GM12878 (cell line): Measurements from ENCODE around the gene BBLN. TPM values are rescaled to one million over a fixed set of nuclear protein-coding genes. Genes with fewer than 3 reads are reported as not detected.
A peak's percentile ranks its signal among the peaks of the same experiment; 100 is the strongest.

ENCODE experiments used
- ATAC-seq: fragments of 200-7000 bp; cut with Tn5 transposase; 3 replicates; pipeline ENCODE4 v1.9.1; 2020; ENCODE audit warnings: mild to moderate bottlenecking, moderate library complexity
- BruUV-seq: library from RNA; stranded (reverse); fragments of 400-500 nt; replicated peaks from 2 replicates; lab custom pipeline; 2021; lab: Mats Ljungman, UMichigan
- CTCF ChIA-PET: fragments of 300-600 bp; sonication (Branson Sonifier 250); formaldehyde crosslinking; extraction: SDS; loops from one replicate; lab custom pipeline; 2021; ENCODE audit warnings: inconsistent platforms; lab: Yijun Ruan, JAX
- POLR2A ChIA-PET: fragments of 350-600 bp; formaldehyde crosslinking; extraction: SDS; loops from one replicate; lab custom pipeline; 2021; ENCODE audit warnings: inconsistent platforms; lab: Charles Lee
- RAD21 ChIA-PET: fragments of 300-600 bp; sonication (Branson Sonifier 250); formaldehyde crosslinking; loops from one replicate; lab custom pipeline; 2023; ENCODE audit warnings: antibody characterized with exemption; ENCODE audit not compliant: unreplicated experiment; lab: Charles Lee
- SMC1A ChIA-PET: fragments of 300-600 bp; sonication (Branson Sonifier 250); formaldehyde crosslinking; loops from one replicate; lab custom pipeline; 2023; ENCODE audit not compliant: unreplicated experiment, uncharacterized antibody; lab: Charles Lee
- DNase-seq: peaks from one replicate; pipeline ENCODE4 v3.0.0-alpha.2; 2011; ENCODE audit warnings: low read depth, low spot score
- FAIRE-seq: peaks from 3 replicates; lab custom pipeline; 2011; peaks lifted over from hg19 to GRCh38; lab: Jason Lieb, UNC
- H2AFZ ChIP-seq: 2 replicates; pipeline ENCODE4 v1.6.0; 2011; ENCODE audit warnings: low read depth, low read length, control low read depth; ENCODE audit not compliant: control insufficient read depth
- H3K27ac ChIP-seq: 2 replicates; pipeline ENCODE4 v1.5.1; 2011; ENCODE audit warnings: control low read depth; ENCODE audit not compliant: control insufficient read depth, insufficient read depth
- H3K27me3 ChIP-seq, 2 experiments: replicated peaks in 1 of 2; 2 replicates each; pipeline versions ENCODE4 v1.6.0 to v1.6.1; 2011; ENCODE audit warnings: low read length in 1 of 2; ENCODE audit not compliant: control insufficient read depth in 2 of 2, insufficient read depth in 2 of 2
- H3K36me3 ChIP-seq, 2 experiments: 2 replicates each; pipeline ENCODE4 v1.5.1; 2011; ENCODE audit warnings: low read length in 1 of 2; ENCODE audit not compliant: control insufficient read depth in 2 of 2, insufficient read depth in 2 of 2
- H3K4me1 ChIP-seq: 2 replicates; pipeline ENCODE4 v1.6.1; 2011; ENCODE audit warnings: mild to moderate bottlenecking, low read length, moderate library complexity, mixed read lengths; ENCODE audit not compliant: control insufficient read depth, insufficient read depth
- H3K4me2 ChIP-seq: 2 replicates; pipeline ENCODE4 v1.6.0; 2011; ENCODE audit warnings: control low read depth; ENCODE audit not compliant: control insufficient read depth, insufficient read depth
- H3K4me3 ChIP-seq: fragments of 200-600 bp; sonication (generic); 2 replicates; pipeline ENCODE4 v1.5.1; 2016
- H3K79me2 ChIP-seq: 2 replicates; pipeline ENCODE4 v1.6.0; 2011; ENCODE audit warnings: low read length; ENCODE audit not compliant: control insufficient read depth, insufficient read depth
- H3K9ac ChIP-seq: 2 replicates; pipeline ENCODE4 v1.8.0; 2011; ENCODE audit warnings: low read length, control low read depth, mixed read lengths; ENCODE audit not compliant: control insufficient read depth, insufficient read depth
- H3K9me3 ChIP-seq: replicated peaks from 3 replicates; pipeline ENCODE4 v1.5.1; 2011; ENCODE audit warnings: mild to moderate bottlenecking, low read length; ENCODE audit not compliant: control insufficient read depth, insufficient read depth
- H4K20me1 ChIP-seq: 2 replicates; pipeline ENCODE4 v1.6.0; 2011; ENCODE audit not compliant: control insufficient read depth, insufficient read depth
- ASH2L ChIP-seq: fragments of 300-600, 200-600 bp; sonication (generic); IDR thresholded peaks from 2 replicates; pipeline ENCODE4 v1.6.1; 2017; ENCODE audit warnings: low read depth, mild to moderate bottlenecking, borderline replicate concordance
- BRCA1 ChIP-seq: IDR thresholded peaks from 2 replicates; pipeline ENCODE4 v1.6.1; 2011; ENCODE audit warnings: low read depth, low read length, improper control_type of control experiment
- CEBPB ChIP-seq, 2 experiments: fragments of 150-350 bp in 1 of 2; IDR thresholded peaks; 2 replicates each; pipeline ENCODE4 v1.6.1; 2012 to 2014; ENCODE audit warnings: low read depth in 2 of 2, low read length in 2 of 2, borderline replicate concordance in 1 of 2, inconsistent platforms in 1 of 2
- EP300 ChIP-seq, 2 experiments: fragments of 150-350 bp in 1 of 2; IDR thresholded peaks; 2 replicates each; pipeline ENCODE4 v1.6.1; 2011 to 2012; ENCODE audit warnings: low read depth in 2 of 2, low read length in 2 of 2, borderline replicate concordance in 1 of 2, improper control_type of control experiment in 1 of 2, inconsistent platforms in 1 of 2; ENCODE audit not compliant: control insufficient read depth in 1 of 2
- ESRRA ChIP-seq: IDR thresholded peaks from 2 replicates; pipeline ENCODE4 v1.6.1; 2012; ENCODE audit warnings: mild to moderate bottlenecking, low read length, improper control_type of control experiment
- IRF4 ChIP-seq: IDR thresholded peaks from 2 replicates; pipeline ENCODE4 v1.6.1; 2011; ENCODE audit warnings: low read depth, low read length
- NFIC ChIP-seq: IDR thresholded peaks from 2 replicates; pipeline ENCODE4 v1.6.1; 2012; ENCODE audit warnings: low read depth, mild to moderate bottlenecking, inconsistent platforms, low read length, moderate library complexity
- PAX5 ChIP-seq: IDR thresholded peaks from 2 replicates; pipeline ENCODE4 v1.6.1; 2011; ENCODE audit warnings: low read depth, low read length, borderline replicate concordance
- POLR2AphosphoS5 ChIP-seq: IDR thresholded peaks from 2 replicates; pipeline ENCODE4 v1.6.1; 2011; ENCODE audit warnings: mild to moderate bottlenecking, low read length, inconsistent platforms
- RB1 ChIP-seq: fragments of 450-650 bp; formaldehyde crosslinking; IDR thresholded peaks from 2 replicates; pipeline ENCODE4 v1.6.1; 2017; ENCODE audit warnings: mild to moderate bottlenecking, borderline replicate concordance
- SREBF2 ChIP-seq: IDR thresholded peaks from 2 replicates; pipeline ENCODE4 v1.6.1; 2012; ENCODE audit warnings: mild to moderate bottlenecking, low read length
- TARDBP ChIP-seq: IDR thresholded peaks from 2 replicates; pipeline ENCODE4 v1.6.1; 2016; ENCODE audit warnings: borderline replicate concordance
- WGBS: methylation state at CpG from one replicate; pipeline ENCODE4 v1.1.6; 2016; ENCODE audit warnings: low lambda C conversion rate; ENCODE audit not compliant: insufficient replicate concordance, insufficient coverage; ENCODE audit errors: missing lambda C conversion rate; 5-methylcytosine and 5-hydroxymethylcytosine counted together
- in situ Hi-C: fragments of 300-500 bp; cut with MboI; formaldehyde crosslinking; loops from 9 replicates; pipeline ENCODE4 v1.14.3; 2018; ENCODE audit warnings: mixed read lengths
- intact Hi-C: fragments of 100-400 bp; cut with micrococcal nuclease; formaldehyde crosslinking; loops from one replicate; pipeline ENCODE4 v1.14.2; 2022; ENCODE audit not compliant: unreplicated experiment
- polyA plus RNA-seq, 11 experiments: library from polyadenylated mRNA; depleted of rRNA in 4 of 11; unstranded in 6 of 11; stranded (reverse) in 5 of 11; fragments of >200 nt; fragmentation: Nextera tagmentation in 4 of 11; fragmentation: Illumina TruSeq in 1 of 11; extraction: Ambion mirVana in 4 of 11; extraction: Trizol in 1 of 11; gene quantifications; 1 replicate in 1 of 11; 2 replicates in 10 of 11; pipeline versions ENCODE4 v1.2.1 to v1.2.3, GENCODE V29; 2011 to 2016; ENCODE audit warnings: inconsistent platforms in 2 of 11, missing spikeins in 2 of 11, low read depth in 1 of 11
- total RNA-seq, 4 experiments: library from RNA; depleted of rRNA in 3 of 4; stranded (reverse); fragments of >200 nt in 3 of 4; fragmentation: Illumina TruSeq in 1 of 4; extraction: Trizol in 1 of 4; gene quantifications; 2 replicates each; pipeline versions ENCODE4 v1.2.1 to v1.2.3, GENCODE V29; 2013 to 2021
- TF ChIP-seq, protein P1 (sequence below): fragments of 450-650 bp; IDR thresholded peaks from 2 replicates; pipeline ENCODE4 v1.6.1; 2017; ENCODE audit warnings: mild to moderate bottlenecking, moderate library complexity
- TF ChIP-seq, protein P2 (sequence below): fragments of 450-650 bp; conservative IDR thresholded peaks from 2 replicates; pipeline ENCODE4 v1.6.1; 2017; ENCODE audit warnings: mild to moderate bottlenecking, moderate library complexity
- TF ChIP-seq, protein P3 (sequence below): fragments of 450-650 bp; IDR thresholded peaks from 2 replicates; pipeline ENCODE4 v1.6.1; 2017; ENCODE audit warnings: borderline replicate concordance

BBLN gene
- total and polyA plus RNA-seq, 10 of the 15 experiments (the other 5 are each of a cell fraction or from before 2014, with no cell fraction given): 3.8 to 194 (median 66.2) TPM

DNA sequence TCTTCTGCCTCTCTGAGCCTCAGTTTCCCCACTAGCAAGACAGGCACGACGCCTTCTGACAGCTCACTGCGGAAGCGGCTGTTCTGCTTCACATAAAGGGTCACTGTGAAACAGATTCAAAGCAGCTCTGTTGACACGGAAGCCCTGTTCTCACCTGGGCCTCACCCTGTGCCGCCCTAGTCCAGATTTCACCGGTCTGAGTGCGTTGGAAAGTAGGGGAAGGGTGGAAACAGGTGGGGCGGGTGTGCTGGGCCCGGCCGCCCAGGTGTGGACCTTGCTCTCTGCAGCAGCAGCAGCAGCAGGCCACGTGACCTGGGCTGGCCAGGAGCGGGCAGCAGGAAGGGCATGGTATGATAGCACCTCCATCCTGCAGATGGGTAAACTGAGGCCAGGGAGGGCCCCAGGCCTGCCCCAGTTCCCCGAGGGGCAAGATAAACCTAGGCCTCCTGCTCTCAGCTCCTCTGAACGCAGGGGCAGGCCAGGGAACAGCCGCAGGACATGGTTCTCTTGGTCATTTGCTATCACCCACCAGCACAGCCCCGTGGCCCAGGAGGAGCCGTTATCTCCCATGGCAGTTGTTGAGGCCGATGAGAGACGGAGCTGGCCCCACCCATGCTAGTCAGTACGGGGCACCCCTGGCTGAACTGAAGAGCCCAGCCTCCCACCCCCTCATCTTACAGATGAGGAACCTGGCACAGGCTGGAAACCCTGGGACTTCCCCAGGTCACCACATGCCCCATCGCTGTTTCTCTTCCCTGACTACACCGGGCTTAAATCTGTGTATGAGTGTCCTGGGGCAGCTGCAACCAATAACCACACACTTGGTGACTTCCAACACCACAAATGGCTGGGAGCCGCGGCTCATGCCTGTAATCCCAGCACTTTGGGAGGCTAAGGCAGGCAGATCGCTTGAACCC lies 44.6 kb upstream of the BBLN start:
- FAIRE-seq (peak; percentile 72), DNase-seq (no peak), ATAC-seq (peak; percentile 90)
- no TSS peak for BruUV-seq
- Histone ChIP-seq H3K36me3 (peaks cover 3 to 4% of the 10 kb centered on the region in 2 experiments; a peak in 3 of 4 replicates), H3K27me3 (no peaks in the 10 kb centered on the region), H3K4me1 (peaks cover 23% of the 10 kb centered on the region), H3K4me3 (no peak overlapping the region), H2AFZ (no peak overlapping the region), H4K20me1 (no peaks in the 10 kb centered on the region), H3K27ac (peak overlapping the region; percentile 61), H3K4me2 (peak overlapping the region; percentile 31), H3K9me3 (no peaks in the 10 kb centered on the region), H3K79me2 (no peaks in the 10 kb centered on the region), H3K9ac (no peak overlapping the region; the same call in 1 of the 2 replicates)
- ChIA-PET CTCF (interaction anchor here (0.6 to 6.1 kb wide), 22 partner anchors 10 to 305 kb away, joined by 3 to 84 read pairs (median 5); partner anchors contain the start of gene PTGES2), SMC1A (interaction anchor here (0.8 to 3.3 kb wide), 11 partner anchors 10 to 172 kb away, joined by 3 to 11 read pairs (median 4); partner anchors contain the start of genes NAIF1 and SLC25A25), POLR2A (interaction anchor here (0.5 to 2.8 kb wide), 7 partner anchors 9 to 178 kb away, joined by 3 to 10 read pairs (median 4); partner anchors contain the start of gene DPM2), RAD21 (interaction anchor here (1.0 to 1.5 kb wide), 5 partner anchors 10 to 160 kb away, joined by 3 to 7 read pairs (median 5); no protein-coding TSS in a partner anchor)
- in situ Hi-C loops: no loop called here
- intact Hi-C loops: no loop called here
- WGBS: 51% methylated on average over 26 of the region's 26 CpGs
- TF ChIP-seq BRCA1 (no peak), TARDBP (no peak), EP300 (IDR thresholded peaks at IDR 0.05; ENCODE audit: borderline replicate concordance in 1 of 2, control insufficient read depth in 1 of 2, low read depth in 2 of 2, low read length in 2 of 2) (0 out of 4 replicates have a peak, but pooled peaks of 1 of the 2 experiments have one; percentile 18), RB1 (no peak), POLR2AphosphoS5 (no peak), NFIC (no peak), CEBPB (IDR thresholded peaks at IDR 0.05; ENCODE audit: borderline replicate concordance in 1 of 2, low read depth in 2 of 2, low read length in 2 of 2) (no peak), SREBF2 (no peak), PAX5 (no peak), IRF4 (no peak), ESRRA (no peak), ASH2L (no peak)
- TF ChIP-seq, protein P1, sequence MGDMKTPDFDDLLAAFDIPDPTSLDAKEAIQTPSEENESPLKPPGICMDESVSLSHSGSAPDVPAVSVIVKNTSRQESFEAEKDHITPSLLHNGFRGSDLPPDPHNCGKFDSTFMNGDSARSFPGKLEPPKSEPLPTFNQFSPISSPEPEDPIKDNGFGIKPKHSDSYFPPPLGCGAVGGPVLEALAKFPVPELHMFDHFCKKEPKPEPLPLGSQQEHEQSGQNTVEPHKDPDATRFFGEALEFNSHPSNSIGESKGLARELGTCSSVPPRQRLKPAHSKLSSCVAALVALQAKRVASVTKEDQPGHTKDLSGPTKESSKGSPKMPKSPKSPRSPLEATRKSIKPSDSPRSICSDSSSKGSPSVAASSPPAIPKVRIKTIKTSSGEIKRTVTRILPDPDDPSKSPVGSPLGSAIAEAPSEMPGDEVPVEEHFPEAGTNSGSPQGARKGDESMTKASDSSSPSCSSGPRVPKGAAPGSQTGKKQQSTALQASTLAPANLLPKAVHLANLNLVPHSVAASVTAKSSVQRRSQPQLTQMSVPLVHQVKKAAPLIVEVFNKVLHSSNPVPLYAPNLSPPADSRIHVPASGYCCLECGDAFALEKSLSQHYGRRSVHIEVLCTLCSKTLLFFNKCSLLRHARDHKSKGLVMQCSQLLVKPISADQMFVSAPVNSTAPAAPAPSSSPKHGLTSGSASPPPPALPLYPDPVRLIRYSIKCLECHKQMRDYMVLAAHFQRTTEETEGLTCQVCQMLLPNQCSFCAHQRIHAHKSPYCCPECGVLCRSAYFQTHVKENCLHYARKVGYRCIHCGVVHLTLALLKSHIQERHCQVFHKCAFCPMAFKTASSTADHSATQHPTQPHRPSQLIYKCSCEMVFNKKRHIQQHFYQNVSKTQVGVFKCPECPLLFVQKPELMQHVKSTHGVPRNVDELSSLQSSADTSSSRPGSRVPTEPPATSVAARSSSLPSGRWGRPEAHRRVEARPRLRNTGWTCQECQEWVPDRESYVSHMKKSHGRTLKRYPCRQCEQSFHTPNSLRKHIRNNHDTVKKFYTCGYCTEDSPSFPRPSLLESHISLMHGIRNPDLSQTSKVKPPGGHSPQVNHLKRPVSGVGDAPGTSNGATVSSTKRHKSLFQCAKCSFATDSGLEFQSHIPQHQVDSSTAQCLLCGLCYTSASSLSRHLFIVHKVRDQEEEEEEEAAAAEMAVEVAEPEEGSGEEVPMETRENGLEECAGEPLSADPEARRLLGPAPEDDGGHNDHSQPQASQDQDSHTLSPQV: no peak
- TF ChIP-seq, protein P2, sequence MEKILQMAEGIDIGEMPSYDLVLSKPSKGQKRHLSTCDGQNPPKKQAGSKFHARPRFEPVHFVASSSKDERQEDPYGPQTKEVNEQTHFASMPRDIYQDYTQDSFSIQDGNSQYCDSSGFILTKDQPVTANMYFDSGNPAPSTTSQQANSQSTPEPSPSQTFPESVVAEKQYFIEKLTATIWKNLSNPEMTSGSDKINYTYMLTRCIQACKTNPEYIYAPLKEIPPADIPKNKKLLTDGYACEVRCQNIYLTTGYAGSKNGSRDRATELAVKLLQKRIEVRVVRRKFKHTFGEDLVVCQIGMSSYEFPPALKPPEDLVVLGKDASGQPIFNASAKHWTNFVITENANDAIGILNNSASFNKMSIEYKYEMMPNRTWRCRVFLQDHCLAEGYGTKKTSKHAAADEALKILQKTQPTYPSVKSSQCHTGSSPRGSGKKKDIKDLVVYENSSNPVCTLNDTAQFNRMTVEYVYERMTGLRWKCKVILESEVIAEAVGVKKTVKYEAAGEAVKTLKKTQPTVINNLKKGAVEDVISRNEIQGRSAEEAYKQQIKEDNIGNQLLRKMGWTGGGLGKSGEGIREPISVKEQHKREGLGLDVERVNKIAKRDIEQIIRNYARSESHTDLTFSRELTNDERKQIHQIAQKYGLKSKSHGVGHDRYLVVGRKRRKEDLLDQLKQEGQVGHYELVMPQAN: no peak
- TF ChIP-seq, protein P3, sequence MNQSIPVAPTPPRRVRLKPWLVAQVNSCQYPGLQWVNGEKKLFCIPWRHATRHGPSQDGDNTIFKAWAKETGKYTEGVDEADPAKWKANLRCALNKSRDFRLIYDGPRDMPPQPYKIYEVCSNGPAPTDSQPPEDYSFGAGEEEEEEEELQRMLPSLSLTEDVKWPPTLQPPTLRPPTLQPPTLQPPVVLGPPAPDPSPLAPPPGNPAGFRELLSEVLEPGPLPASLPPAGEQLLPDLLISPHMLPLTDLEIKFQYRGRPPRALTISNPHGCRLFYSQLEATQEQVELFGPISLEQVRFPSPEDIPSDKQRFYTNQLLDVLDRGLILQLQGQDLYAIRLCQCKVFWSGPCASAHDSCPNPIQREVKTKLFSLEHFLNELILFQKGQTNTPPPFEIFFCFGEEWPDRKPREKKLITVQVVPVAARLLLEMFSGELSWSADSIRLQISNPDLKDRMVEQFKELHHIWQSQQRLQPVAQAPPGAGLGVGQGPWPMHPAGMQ: no peak
